H1 (cell line): ENCODE data around the gene EPB41L1.

Experiments used
- BCL11A ChIP-seq, 2 experiments: IDR thresholded peaks; one replicate each; pipeline ENCODE4 v1.6.1; 2011; ENCODE audit warnings: low read depth in 2 of 2, low read length in 2 of 2, mild to moderate bottlenecking in 2 of 2
- CHD1 ChIP-seq: IDR thresholded peaks from 2 replicates; pipeline ENCODE4 v1.6.1; 2012; ENCODE audit warnings: low read depth, low read length, improper control_type of control experiment
- EP300 ChIP-seq, 2 experiments: IDR thresholded peaks; 1 replicate in 1 of 2; 2 replicates in 1 of 2; pipeline ENCODE4 v1.6.1; 2011 to 2012; ENCODE audit warnings: low read depth in 2 of 2, low read length in 2 of 2, mild to moderate bottlenecking in 2 of 2, borderline replicate concordance in 1 of 2, inconsistent platforms in 1 of 2, moderate library complexity in 1 of 2
- EZH2 ChIP-seq: fragments of 200-600 bp; sonication (generic); IDR thresholded peaks from 2 replicates; pipeline ENCODE4 v1.7.1; 2012; ENCODE audit warnings: low read depth, mild to moderate bottlenecking, moderate library complexity, low read length, inconsistent platforms; ENCODE audit not compliant: severe bottlenecking
- POLR2A ChIP-seq, 2 experiments: IDR thresholded peaks; 1 replicate in 1 of 2; 2 replicates in 1 of 2; pipeline ENCODE4 v1.6.1; 2011; ENCODE audit warnings: low read depth in 2 of 2, low read length in 2 of 2, mild to moderate bottlenecking in 2 of 2; ENCODE audit errors: control extremely low read depth in 1 of 2
- RBBP5 ChIP-seq: IDR thresholded peaks from 2 replicates; pipeline ENCODE4 v1.7.1; 2012; ENCODE audit warnings: low read depth, mild to moderate bottlenecking, inconsistent platforms, low read length, moderate library complexity, borderline replicate concordance
- USF2 ChIP-seq: IDR thresholded peaks from 2 replicates; pipeline ENCODE4 v1.6.1; 2011; ENCODE audit warnings: low read length, improper control_type of control experiment
- YY1 ChIP-seq: IDR thresholded peaks from 2 replicates; pipeline ENCODE4 v1.6.1; 2011; ENCODE audit warnings: low read depth, mild to moderate bottlenecking, low read length
- TF ChIP-seq, protein P1 (sequence below), 3 experiments: IDR thresholded peaks; 1 replicate in 2 of 3; 2 replicates in 1 of 3; pipeline versions ENCODE4 v1.5.1 to v1.6.1; 2011; ENCODE audit warnings: low read length in 3 of 3, mild to moderate bottlenecking in 3 of 3, inconsistent platforms in 2 of 3, low read depth in 1 of 3, moderate library complexity in 1 of 3; ENCODE audit not compliant: insufficient read depth in 1 of 3; ENCODE audit errors: control extremely low read depth in 1 of 3

DNA sequence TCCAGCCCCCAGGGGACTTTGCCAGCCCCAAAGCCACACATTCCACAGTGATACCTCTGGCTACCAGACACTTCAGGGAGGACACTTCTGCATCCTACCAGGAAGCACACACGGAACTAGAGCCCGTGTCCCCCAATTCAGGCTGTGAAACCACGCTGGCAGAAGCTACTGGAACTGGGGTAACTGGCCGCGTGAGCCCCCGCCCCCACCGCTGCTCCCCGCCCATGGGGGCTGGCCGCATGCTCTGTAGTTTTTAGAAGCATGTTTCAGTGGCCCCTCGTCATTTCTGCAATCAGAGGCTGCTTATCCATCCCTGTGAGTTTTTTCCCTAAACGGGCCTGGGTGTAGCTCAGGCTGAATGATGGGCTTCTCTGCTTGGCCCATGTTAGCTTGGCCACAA is 53.1 kb downstream of the EPB41L1 start:
- TF ChIP-seq EZH2 (no peak), POLR2A (IDR thresholded peaks at IDR 0.05; ENCODE audit: control extremely low read depth in 1 of 2, low read depth in 2 of 2, low read length in 2 of 2) (no peak), RBBP5 (no peak), BCL11A (IDR thresholded peaks at IDR 0.05; ENCODE audit: low read depth in 2 of 2, low read length in 2 of 2) (no peak), YY1 (no peak), USF2 (no peak), CHD1 (no peak), EP300 (IDR thresholded peaks at IDR 0.05; ENCODE audit: borderline replicate concordance in 1 of 2, low read depth in 2 of 2, low read length in 2 of 2) (no peak)
- TF ChIP-seq, protein P1, sequence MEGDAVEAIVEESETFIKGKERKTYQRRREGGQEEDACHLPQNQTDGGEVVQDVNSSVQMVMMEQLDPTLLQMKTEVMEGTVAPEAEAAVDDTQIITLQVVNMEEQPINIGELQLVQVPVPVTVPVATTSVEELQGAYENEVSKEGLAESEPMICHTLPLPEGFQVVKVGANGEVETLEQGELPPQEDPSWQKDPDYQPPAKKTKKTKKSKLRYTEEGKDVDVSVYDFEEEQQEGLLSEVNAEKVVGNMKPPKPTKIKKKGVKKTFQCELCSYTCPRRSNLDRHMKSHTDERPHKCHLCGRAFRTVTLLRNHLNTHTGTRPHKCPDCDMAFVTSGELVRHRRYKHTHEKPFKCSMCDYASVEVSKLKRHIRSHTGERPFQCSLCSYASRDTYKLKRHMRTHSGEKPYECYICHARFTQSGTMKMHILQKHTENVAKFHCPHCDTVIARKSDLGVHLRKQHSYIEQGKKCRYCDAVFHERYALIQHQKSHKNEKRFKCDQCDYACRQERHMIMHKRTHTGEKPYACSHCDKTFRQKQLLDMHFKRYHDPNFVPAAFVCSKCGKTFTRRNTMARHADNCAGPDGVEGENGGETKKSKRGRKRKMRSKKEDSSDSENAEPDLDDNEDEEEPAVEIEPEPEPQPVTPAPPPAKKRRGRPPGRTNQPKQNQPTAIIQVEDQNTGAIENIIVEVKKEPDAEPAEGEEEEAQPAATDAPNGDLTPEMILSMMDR (IDR thresholded peaks at IDR 0.05; ENCODE audit: control extremely low read depth in 1 of 3, insufficient read depth in 1 of 3, low read depth in 1 of 3, low read length in 3 of 3) = no peak
